Body of pancreas (tissue), 4 donors: ENCODE results near the gene ALPK1. TPM values are rescaled to one million over a fixed set of nuclear protein-coding genes. Genes with fewer than 3 reads are reported as not detected.
"Not testable (repeated sequence)": the region's sequence is repeated elsewhere in the genome, so short reads cannot be mapped to it uniquely, and the experiment has no call there.

Experiments
- ATAC-seq: fragments of 150-250 bp; one replicate; pipeline ENCODE4 v1.9.1; 2016
- DNase-seq, 4 donors: peaks; one replicate each; pipeline ENCODE4 v3.0.0-alpha.2; 2019
- H3K27ac ChIP-seq, 4 donors: fragments of 200-600 bp; sonication (generic); 1 replicate in 3 of 4; 2 replicates in 1 of 4; pipeline versions ENCODE4 v1.5.1 to v1.6.1; 2016 to 2019; ENCODE audit warnings: mild to moderate bottlenecking in 1 of 4, mixed read lengths in 1 of 4, moderate library complexity in 1 of 4
- H3K27me3 ChIP-seq, 2 donors: fragments of 200-600 bp; sonication (generic); one replicate each; pipeline ENCODE4 v1.6.0; 2016; ENCODE audit warnings: mild to moderate bottlenecking in 1 of 2
- H3K36me3 ChIP-seq, 2 donors: fragments of 200-600 bp; sonication (generic); replicated peaks in 1 of 2; 2 replicates each; pipeline ENCODE4 v1.5.1; 2016; ENCODE audit warnings: low read depth in 2 of 2; ENCODE audit not compliant: insufficient read depth in 1 of 2
- H3K4me1 ChIP-seq: fragments of 200-600 bp; sonication (generic); one replicate; pipeline ENCODE4 v1.6.0; 2016
- H3K4me3 ChIP-seq, 2 donors: fragments of 200-600 bp; sonication (generic); 1 replicate in 1 of 2; 2 replicates in 1 of 2; pipeline ENCODE4 v1.5.1; 2016 to 2019
- H3K9me3 ChIP-seq, 3 donors: fragments of 200-600 bp; sonication (generic); 1 replicate in 2 of 3; 2 replicates in 1 of 3; pipeline ENCODE4 v1.5.1; 2016
- CTCF ChIP-seq, 7 experiments: fragments of 450-650 bp in 4 of 7; fragments of 200-600 bp in 3 of 7; sonication (generic) in 3 of 7; IDR thresholded peaks; one replicate each; pipeline ENCODE4 v1.5.1; 2016 to 2019; ENCODE audit warnings: antibody characterized with exemption in 7 of 7
- POLR2A ChIP-seq, 3 donors: fragments of 450-650 bp; IDR thresholded peaks; one replicate each; pipeline ENCODE4 v1.6.1; 2016; ENCODE audit warnings: antibody characterized with exemption in 3 of 3, mild to moderate bottlenecking in 2 of 3
- WGBS, 2 donors: methylation state at CpG; one replicate each; pipeline ENCODE4 v1.1.5; 2017; 5-methylcytosine and 5-hydroxymethylcytosine counted together
- intact Hi-C: fragments of 100-400 bp; cut with DNase I; formaldehyde crosslinking; loops from one replicate; pipeline ENCODE4 v1.15.1; 2023
- total RNA-seq, 2 donors: library from RNA; depleted of rRNA; stranded (reverse); fragments of >200 nt; gene quantifications; one replicate each; pipeline ENCODE4 v1.1.0, GENCODE V29; 2016

Gene ALPK1
- total RNA-seq, 2 donors from 2014 or later = 14.8 to 26.7 TPM

- peaks cover 0 to 3% of the 10 kb centered on the region in 2 donors for H3K36me3 ChIP-seq
- H3K9me3 ChIP-seq = no peaks in the 10 kb centered on the region
- no peak overlapping the region for H3K4me3 ChIP-seq
- TF ChIP-seq POLR2A (IDR thresholded peaks at IDR 0.05) = no peak
- TF ChIP-seq CTCF (IDR thresholded peaks at IDR 0.05) = no peak
- DNase-seq = no peak
- peak overlapping the region in 1 of 4 donors; percentile 29 for H3K27ac ChIP-seq
- no peaks in the 10 kb centered on the region for H3K27me3 ChIP-seq
- ATAC-seq = peak; percentile 7
- intact Hi-C loops = no loop called here
- WGBS, 2 donors = 17 to 27% methylated on average over 10 of the region's 10 CpGs
- peaks cover 72% of the 10 kb centered on the region for H3K4me1 ChIP-seq
Measured at GRCh38 chr4:112279025-112279881, 17.9 kb upstream of the ALPK1 start.

GRCh38 chr4:112279882-112280315, 17.3 kb upstream of the ALPK1 start:
- no peak for DNase-seq
- WGBS, 2 donors = 60 to 65% methylated on average over 7 of the region's 7 CpGs
- intact Hi-C loops = no loop called here
- Histone ChIP-seq H3K27ac (peak overlapping the region in 1 of 4 donors; percentile 7), H3K9me3 (no peaks in the 10 kb centered on the region), H3K4me3 (no peak overlapping the region), H3K27me3 (no peaks in the 10 kb centered on the region), H3K4me1 (peaks cover 72% of the 10 kb centered on the region), H3K36me3 (peaks cover 0 to 3% of the 10 kb centered on the region in 2 donors)
- TF ChIP-seq POLR2A (IDR thresholded peaks at IDR 0.05) = no peak
- no peak for TF ChIP-seq CTCF (IDR thresholded peaks at IDR 0.05)
- ATAC-seq = no peak

- no peak for ATAC-seq
- intact Hi-C loops = no loop called here
- H3K4me3 ChIP-seq = no peak overlapping the region
- no peaks in the 10 kb centered on the region for H3K27me3 ChIP-seq
- H3K4me1 ChIP-seq = peaks cover 72% of the 10 kb centered on the region
- no peak for DNase-seq
- H3K9me3 ChIP-seq = no peaks in the 10 kb centered on the region
- peak overlapping the region in 1 of 4 donors; percentile 12 for H3K27ac ChIP-seq
- TF ChIP-seq POLR2A (IDR thresholded peaks at IDR 0.05) = no peak
- TF ChIP-seq CTCF (IDR thresholded peaks at IDR 0.05) = no peak
- peaks cover 0 to 3% of the 10 kb centered on the region in 2 donors for H3K36me3 ChIP-seq
- 46 to 59% methylated on average over 5 of the region's 5 CpGs for WGBS, 2 donors
Measured at GRCh38 chr4:112280386-112281056, 16.6 kb upstream of the ALPK1 start.

- DNase-seq, H3K36me3 ChIP-seq, intact Hi-C loops, H3K27me3 ChIP-seq, H3K4me3 ChIP-seq, H3K9me3 ChIP-seq, ATAC-seq, H3K27ac ChIP-seq: not testable (repeated sequence)
- peaks cover 72% of the 10 kb centered on the region for H3K4me1 ChIP-seq
- 72 to 85% methylated on average over 2 of the region's 2 CpGs for WGBS, 2 donors
Measured at GRCh38 chr4:112281895-112282398, 15.2 kb upstream of the ALPK1 start.
